GM18873 (cell line): ENCODE measurements around the gene LRP5.
"Not testable (repeated sequence)": the region's sequence is repeated elsewhere in the genome, so short reads cannot be mapped to it uniquely, and the experiment has no call there.

Source experiments
- ATAC-seq: cut with Tn5 transposase; IDR thresholded peaks from one replicate; pipeline ENCODE4 v1.9.1; 2021; ENCODE audit warnings: mild to moderate bottlenecking, moderate library complexity, moderate number of reproducible peaks; ENCODE audit not compliant: unreplicated experiment, low FRiP score

The LRP5 gene

DNA sequence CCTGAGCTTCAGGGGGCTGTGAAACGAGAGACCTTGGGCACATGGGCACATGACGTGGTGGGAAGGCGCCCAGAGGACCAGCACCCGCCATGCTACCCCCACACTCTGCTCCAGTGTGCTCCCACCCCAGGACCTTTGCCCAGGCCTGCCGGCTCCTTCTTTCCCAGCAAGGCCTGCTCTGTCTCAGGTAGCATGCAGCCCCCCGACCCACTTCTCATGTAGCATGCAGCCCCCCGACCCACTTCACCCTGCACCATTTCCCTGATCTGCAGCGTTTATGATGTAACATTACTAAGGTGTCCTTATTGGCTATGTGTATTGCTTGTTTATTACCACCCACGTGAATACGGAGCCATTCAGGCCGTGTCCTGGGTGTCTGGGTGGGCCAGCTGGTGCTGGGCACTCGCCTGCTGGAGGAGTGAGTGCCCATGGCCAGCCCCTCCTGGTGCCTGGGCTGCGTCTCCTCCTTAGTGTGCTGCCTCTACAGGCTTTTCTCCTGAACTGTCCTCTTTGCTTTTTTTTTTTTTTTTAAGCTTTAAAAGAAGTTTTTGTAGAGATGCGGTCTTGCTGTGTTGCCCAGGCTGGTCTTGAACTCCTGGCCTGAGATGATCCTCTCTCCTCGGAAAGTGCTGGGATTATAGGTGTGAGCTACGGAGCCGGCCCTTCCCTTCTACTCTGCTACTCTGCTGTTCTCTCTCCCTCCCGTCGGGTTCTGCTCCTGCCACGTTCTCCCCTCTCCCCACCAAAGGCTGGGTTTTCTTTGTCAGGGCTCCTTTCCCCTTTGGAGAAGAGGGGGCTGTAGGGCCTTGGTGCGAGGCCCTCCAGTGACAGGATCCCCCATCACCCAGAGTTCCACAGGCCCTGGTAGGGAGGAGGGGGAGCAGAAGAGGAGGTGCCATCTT is 29.4 kb downstream of the LRP5 start:
- ATAC-seq = no peak

DNA sequence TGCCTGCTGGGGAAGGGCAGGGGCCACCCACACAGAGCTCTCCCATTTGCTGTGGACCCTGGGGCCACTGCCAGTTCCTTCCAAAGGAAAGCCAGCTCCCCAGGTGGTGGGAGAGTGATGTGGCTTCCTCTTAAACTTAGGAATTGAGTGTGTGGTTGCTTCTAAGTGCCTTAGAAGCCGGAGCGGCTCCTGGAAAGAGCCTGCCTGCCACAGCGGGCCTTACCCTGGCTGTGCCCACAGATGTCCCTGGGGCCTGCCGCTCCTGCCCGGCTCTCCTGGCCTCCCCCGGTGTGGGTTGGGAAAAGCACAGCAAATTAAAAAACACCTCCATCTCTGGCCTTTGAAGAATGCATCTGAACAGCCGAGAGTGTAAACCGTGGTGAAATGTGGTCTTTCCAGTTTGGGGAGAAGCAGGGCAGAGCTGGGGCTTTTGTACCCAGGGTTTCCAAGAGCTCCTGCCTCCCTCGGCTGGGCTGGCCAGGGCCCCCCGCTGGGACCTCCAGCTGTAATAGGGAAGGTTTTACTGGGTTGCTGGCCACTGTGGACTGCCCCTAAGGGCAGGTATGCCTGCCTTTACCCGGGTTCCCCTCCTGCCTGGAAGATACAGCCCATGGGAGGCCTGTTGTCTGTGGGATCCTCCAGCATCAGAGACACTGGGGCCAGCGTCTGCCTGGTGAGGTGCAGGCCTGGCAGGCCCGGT is 30.2 kb downstream of the LRP5 start:
- no peak for ATAC-seq

DNA sequence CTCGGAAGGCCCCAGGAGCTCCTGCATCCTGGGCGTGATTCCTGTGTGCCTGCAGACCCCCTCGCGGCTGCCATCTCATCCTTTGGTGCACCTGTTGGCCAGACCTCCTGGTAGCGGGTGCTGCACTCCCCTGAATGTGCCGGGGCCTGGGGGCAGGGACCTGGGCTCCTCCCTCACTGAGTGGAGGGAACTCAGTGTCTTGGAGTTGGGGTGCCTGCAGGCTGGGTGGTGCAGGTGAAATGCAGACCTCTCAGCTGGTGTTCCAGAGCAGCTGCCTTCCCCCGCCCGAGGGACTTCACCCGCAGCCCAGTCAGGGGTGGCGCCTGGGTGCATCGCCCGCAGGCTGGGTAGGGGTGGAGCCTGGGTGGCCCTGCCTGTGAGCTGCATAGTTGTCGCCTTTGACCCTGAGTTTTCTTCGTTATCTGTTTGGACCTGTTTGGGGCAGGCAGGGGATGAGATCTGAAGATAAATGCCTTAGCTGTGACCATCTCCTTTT is 31.4 kb downstream of the LRP5 start:
- ATAC-seq = no peak

DNA sequence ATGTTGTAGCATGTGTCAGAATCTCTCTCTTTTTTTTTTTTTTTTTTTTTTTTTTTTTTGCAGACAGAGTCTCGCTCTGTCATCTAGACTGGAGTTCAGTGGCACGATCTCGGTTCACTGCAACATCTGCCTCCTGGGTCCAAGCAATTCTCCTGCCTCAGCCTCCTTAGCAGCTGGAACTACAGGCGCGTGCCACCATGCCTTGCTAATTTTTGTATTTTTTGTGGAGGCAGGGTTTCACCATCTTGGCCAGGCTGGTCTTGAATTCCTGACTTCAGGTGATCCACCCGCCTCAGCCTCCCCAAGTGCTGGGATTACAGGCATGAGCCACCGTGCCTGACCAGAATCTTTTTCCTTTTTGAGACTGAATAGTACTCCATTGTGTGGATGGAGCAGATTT is 32.4 kb downstream of the LRP5 start:
- not testable (repeated sequence) for ATAC-seq

DNA sequence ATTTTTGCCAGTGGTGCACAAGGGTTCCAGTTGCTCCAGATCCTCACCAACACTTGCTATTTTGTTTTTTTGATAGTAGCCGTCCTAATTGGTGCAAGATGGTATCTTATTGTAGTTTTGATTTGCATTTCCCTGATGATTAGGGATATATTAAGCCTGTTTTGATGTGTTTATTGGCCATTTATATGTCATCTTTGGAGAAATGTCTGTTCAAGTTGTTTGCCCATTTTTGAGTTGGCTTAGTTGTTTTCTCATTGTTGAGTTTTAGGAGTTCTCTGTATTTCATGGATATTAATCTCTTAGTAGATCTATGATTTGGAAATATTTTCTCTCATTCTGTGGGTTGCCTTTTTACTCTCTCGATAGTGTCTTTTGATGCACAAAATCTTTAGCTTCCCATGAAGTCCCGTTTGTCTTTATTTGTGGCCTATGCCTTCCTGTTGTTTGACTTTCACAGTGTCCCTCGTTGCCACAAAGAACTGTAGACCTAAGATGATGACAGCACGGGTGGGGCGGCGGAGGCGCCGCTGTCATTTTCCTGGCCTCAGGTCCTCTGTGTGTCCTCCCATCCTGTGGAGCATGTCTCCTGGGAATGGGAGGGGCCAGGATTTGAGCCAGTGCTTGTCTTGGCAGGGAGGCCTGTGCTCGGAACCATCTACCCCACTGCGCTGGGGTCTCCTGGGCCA is 33.5 kb downstream of the LRP5 start:
- ATAC-seq = no peak

DNA sequence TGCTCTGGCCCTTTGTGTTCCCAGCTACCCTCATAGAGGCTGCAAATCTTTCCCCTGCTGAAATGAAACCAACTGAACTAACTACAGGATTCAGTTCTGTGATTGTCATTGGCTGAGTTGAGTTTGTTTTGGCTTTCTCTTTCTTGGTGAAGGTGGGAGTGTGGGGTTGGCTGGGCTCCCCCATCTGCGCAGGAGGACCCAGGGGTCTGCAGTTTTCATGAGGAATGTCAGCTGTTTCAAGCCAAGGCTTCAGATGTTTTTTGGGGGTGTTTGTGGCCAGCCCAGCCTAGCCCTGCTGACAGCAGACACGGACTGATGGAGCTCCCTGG is 34.0 kb downstream of the LRP5 start:
- ATAC-seq = no peak

DNA sequence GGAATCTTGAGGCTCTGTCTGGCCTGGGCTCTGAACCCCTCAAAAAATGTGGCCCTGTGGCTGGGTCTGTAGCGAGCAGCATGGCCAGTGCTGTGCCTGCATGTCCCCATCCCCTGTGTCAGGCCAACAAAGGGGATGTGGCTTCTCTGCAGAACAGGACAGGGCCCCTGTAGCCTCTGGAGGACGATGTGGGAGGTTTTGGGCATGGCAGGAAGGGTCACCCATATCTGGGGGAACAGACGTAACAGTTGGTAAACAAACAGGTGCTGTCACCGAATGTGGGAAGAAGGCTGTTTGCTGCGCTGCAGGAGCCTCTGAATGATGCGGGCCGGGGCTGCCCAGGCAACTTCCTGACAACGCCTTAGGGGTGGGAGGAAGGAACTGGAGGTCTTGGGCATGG is 35.0 kb downstream of the LRP5 start:
- ATAC-seq = no peak

DNA sequence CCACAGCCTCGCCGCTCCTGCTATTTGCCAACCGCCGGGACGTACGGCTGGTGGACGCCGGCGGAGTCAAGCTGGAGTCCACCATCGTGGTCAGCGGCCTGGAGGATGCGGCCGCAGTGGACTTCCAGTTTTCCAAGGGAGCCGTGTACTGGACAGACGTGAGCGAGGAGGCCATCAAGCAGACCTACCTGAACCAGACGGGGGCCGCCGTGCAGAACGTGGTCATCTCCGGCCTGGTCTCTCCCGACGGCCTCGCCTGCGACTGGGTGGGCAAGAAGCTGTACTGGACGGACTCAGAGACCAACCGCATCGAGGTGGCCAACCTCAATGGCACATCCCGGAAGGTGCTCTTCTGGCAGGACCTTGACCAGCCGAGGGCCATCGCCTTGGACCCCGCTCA is 35.5 kb downstream of the LRP5 start:
- ATAC-seq = no peak

DNA sequence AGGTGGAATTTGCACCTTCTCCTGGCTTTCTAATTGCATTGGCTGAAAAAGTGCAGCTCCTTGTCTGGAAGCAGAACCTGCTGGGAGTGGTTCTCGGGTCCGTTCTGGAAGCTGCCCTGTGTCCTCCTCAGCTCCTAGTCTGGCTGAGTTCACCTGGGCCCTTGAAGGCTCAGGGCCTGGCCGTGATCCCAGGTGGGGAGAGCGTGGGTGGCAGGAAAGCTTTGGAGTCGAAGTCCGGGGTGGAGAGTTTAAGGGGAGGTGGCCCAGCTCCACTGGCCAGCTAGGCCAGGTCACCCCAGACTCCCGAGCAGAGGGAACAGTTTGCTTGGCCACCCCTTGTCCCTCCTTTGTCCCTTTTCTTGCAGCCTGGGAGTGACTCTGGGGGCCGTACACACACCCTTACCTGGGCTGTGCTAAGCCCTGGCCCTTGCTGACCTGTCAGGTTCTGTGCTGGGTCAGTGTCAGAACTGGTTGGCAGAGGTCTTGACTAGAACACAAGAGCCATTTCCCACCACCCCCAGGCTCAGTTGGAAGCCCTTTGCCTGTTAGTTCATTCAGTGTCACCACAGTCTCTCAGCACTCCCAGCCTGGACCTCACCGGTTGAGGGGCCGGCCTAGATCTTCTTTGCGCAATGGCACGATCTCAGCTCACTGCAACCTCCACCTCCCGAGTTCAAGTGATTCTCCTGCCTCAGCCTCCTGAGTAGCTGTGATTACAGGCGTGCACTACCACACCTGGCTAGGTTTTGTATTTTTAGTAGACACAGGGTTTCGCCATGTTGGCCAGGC is 37.3 kb downstream of the LRP5 start:
- ATAC-seq = no peak

DNA sequence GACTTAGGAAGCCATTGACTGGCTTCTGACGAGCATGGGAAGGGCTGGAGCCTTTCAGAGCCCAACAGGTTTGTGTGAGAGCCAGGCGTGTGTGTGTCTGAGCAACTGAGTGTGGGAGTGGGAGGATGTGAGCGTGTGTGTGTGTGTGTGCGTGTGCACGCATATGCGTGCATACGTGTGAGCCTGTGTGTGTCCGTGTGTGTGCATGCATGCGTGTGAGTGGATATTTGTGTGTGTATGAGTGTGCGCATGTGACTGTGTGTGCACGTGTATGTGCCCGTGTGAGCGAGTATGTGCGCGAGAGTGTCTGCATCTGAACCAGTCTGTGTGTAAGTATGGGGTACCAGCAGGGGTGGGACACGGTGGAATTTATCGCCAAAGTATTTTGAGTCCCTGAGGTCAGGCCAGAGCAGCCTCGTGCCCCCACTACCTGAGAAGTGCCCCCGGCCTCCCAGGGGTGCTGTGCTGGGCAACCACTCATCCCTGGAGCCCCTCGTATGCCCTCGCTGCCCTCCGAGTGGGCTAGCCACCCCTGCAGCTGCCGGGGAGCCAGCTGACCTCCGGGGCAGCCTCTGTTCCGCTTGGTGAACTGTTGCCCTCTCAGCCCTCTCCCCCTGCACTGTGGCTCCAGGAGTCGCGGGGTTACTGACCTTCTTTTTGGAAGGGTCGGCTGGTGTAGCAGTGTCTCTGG is 38.5 kb downstream of the LRP5 start:
- ATAC-seq = no peak

DNA sequence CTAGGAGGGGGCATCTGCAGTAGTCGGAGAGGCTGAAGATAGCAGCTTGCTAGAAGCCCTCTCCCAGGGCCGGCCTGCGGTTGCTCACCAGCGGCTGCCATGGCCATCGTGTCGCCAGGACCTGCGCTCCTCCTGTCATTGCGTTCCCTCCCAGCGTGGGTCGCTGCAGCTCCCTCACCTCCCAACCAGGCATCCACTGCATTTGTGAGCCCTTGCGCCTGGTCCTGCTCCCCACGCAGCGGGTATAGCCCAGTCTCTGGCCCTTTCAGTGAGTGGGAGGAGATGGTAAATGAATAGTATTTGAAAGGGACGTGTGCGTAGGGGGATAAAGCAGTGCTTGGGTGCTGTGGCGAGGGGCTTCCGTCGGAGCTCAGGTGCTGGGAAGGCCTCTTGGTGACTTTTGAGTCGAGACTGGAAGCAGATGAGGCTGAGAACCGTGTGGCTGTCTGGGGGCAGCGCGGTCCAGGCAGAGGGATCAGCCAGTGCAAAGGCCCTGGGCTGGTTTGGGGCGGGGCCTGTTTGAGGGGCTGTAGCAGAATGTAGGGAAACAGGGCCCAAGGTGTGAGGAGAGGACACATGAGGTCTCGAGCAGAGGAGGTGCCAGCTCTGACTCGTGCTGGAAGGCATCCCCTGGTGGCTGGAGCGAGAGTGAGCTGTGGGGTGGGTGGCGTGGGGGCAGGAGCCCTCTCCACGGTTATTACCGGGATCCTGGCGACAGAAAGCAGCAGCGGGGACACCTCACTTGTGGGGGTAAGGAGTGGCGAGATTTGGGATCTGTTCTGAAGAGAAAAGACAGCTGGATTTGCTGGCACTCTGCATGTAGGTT is 39.3 kb downstream of the LRP5 start:
- ATAC-seq = no peak

DNA sequence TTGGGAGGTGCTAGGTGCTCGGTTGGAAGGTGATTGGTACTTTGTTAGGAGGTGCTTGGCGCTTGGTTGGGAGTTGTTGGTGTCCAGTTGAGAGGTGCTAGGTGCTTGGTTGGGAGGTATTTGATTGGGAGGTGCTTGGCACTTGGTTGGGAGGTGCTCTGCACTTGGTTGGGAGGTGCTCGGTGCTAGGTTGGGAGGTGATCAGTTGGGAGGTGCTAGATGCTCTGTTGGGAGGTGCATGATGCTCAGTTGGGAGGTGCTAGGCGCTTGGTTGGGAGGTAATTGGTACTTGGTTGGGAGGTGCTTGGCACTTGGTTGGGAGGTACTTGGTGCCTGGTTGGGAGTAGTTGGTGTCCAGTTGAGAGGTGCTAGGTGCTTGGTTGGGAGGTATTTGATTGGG is 40.2 kb downstream of the LRP5 start:
- no peak for ATAC-seq

DNA sequence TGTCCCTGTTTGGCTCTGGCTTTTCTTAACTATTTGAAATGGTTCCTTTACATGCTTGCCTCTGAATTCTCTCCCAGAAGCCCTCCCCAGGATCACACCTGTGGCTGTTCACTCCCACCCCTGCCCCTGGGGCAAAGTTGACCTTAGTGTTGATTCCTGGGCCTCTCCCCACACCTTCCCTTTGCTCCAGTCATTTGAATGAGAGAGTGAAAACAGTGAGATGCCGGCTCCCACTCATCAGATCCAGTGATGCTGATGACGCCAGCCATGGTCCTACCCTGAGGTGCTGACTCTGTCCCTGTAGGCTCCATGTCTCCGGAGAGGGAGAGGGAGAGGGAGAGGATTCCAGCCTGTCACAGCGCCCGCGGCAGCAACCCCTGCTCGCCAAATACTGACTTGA is 40.7 kb downstream of the LRP5 start:
- no peak for ATAC-seq

DNA sequence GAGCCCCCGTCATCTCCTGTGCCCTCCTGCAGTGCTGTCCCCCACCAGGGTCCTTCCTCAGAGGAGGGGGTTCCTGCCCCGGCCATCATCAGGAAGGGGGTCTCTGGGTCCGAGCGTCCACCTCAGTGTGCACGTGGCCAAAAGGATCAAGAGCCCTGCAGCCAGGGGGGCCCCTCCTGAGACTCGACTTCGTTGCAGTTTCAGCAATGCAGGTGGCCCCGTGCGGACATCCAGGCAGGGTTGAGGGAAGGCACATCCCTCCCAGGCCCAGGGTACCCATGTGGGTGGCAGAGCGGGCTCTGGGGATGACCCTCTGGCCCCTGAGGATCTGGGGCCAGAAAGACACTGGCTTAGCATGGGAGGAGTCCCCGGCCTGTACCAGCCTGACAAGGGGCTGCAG is 41.3 kb downstream of the LRP5 start:
- no peak for ATAC-seq

DNA sequence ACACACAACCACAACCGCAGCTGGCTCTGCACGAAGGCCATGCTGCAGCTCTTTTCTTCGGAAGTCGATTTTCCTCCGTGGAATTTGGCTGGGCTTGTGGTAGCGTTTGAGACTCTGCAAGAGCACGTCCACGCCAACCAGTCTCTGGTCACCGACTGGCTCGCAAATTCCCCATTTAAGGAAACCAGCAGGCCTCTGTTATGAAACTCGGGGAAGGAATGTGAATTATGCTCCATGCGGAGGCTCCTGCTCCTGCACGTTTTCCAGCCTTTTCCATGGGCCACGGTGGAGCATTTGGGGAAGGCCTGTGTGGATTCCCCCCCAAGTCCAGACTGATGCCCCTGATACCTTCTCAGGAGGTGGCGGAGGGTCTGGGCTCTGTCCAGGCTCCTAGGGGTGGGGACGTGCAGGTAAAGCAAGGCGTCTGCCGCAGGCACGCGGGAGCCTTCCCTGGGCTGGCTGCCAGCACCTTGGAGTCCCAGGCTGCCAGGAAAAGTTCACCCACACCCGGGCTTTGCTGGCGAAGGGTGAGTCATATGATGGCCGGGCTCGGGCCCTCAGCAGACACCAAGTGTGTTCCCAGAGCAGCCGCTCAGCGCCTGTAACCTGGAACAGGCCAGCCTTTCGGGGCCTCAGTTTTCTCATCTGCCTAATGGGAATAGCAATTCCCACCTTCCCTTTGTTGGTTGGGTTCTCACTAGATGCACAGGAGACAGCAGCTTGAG is 41.9 kb downstream of the LRP5 start:
- ATAC-seq = no peak

DNA sequence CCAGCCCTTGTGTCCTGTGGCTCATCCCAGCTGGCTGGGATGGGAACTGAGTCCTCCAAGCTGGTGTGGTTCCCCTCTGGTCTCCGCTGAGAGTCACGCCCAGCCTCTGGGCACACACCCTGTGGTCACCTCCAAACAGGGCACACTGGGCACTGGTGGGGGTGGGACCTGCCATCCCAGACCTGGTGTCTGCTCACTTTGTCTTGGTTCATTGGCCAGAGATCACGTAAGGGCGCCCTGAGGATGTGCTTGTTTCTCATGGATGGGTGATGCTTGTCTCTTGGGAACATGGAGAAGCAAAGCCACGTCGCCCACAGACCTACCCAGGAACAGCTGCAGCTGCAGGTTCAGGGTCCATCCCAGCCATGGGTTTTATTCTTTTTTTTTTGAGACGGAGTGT is 43.1 kb downstream of the LRP5 start:
- ATAC-seq = no peak

DNA sequence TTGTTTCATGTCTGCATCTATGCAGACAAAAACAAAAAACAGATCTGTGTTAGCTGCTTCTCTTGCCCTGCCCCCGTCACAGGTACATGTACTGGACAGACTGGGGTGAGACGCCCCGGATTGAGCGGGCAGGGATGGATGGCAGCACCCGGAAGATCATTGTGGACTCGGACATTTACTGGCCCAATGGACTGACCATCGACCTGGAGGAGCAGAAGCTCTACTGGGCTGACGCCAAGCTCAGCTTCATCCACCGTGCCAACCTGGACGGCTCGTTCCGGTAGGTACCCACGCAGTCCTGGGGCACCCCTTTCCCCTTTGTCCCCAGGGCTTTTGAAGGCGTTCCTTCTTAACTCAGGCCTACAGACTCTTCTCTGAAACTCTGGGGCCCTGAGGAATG is 45.2 kb downstream of the LRP5 start:
- no peak for ATAC-seq

DNA sequence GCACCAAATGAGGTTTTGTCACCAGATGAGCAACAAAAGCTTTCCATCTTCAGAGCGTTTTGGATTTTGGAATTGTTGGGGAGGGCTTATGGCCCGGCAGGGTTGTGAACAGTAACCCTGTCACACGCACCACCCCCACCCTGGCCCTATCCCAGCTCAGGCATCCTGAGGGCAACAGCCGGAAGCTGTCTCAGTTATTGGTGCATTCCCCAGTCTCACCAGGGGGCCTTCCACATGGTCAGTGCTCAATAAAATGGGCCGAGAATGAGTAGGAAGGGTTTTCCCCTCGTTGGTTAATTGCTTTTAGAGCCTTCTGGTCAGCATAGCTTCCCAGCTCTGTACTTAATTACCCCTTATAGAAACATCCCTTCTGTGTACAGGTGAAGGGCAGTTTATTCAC is 46.0 kb downstream of the LRP5 start:
- no peak for ATAC-seq

DNA sequence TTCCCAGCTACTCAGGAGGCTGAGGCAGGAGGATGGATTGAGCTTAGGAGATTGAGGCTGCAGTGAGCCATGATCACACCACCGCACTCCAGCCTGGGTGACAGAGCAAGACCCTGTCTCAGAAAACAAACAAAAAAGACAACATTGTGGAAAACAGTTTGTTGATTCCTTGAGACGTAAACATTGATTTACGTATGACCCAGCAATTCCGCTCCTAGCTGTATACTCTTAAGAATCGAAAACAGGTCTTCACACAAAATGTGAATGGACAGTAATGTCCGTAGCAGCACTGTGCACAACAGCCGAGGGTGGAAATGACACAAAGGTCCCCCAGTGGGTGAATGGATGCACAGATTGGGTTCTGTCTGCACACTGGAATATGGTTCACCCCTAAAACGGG is 49.3 kb downstream of the LRP5 start:
- ATAC-seq = no peak
